Gastroesophageal sphincter (tissue), 3 donors: ENCODE results near the gene DNAJC1.

Experiments
- EP300 ChIP-seq: sonication (generic); formaldehyde crosslinking; IDR thresholded peaks from one replicate; pipeline ENCODE4 v1.6.1; 2017; ENCODE audit warnings: antibody characterized with exemption, mild to moderate bottlenecking
- POLR2AphosphoS5 ChIP-seq: sonication (generic); formaldehyde crosslinking; IDR thresholded peaks from one replicate; pipeline ENCODE4 v1.6.1; 2017; ENCODE audit warnings: antibody characterized with exemption
- TF ChIP-seq, protein P1 (sequence below), 4 experiments: fragments of 200-600 bp in 2 of 4; fragments of 450-650 bp in 2 of 4; sonication (generic) in 1 of 4; IDR thresholded peaks; one replicate each; pipeline ENCODE4 v1.5.1; 2017 to 2019; ENCODE audit warnings: antibody characterized with exemption in 4 of 4, mild to moderate bottlenecking in 2 of 4, moderate library complexity in 2 of 4

DNA sequence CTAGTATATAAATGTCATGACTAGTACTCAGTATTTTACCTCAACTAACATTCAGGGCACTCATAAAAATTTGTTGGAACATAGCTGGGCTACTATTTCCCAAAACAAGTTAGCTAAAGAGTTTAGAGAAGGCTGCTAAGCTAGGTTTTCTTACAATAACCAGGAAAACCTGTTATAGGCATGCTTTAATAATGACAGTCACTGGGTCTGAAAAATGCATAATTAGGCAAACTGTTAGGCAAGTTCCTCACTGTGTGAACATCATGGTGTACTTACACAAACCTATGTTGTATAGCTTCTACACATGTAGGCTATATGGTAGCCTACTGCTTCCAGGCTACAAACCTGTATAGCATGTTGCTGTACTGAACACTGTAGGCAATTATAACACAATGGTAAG is 79.0 kb downstream of the DNAJC1 start:
- TF ChIP-seq POLR2AphosphoS5 (no peak), EP300 (no peak)
- TF ChIP-seq, protein P1, sequence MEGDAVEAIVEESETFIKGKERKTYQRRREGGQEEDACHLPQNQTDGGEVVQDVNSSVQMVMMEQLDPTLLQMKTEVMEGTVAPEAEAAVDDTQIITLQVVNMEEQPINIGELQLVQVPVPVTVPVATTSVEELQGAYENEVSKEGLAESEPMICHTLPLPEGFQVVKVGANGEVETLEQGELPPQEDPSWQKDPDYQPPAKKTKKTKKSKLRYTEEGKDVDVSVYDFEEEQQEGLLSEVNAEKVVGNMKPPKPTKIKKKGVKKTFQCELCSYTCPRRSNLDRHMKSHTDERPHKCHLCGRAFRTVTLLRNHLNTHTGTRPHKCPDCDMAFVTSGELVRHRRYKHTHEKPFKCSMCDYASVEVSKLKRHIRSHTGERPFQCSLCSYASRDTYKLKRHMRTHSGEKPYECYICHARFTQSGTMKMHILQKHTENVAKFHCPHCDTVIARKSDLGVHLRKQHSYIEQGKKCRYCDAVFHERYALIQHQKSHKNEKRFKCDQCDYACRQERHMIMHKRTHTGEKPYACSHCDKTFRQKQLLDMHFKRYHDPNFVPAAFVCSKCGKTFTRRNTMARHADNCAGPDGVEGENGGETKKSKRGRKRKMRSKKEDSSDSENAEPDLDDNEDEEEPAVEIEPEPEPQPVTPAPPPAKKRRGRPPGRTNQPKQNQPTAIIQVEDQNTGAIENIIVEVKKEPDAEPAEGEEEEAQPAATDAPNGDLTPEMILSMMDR (IDR thresholded peaks at IDR 0.05): no peak
